A549 treated with AZD9567 at 1 μM for 4 hours (cell line): ENCODE results near the gene MAP4K2. TPM values are rescaled to one million over a fixed set of nuclear protein-coding genes. Genes with fewer than 3 reads are reported as not detected.

Experiments used
- total RNA-seq: library from RNA; stranded (reverse); fragments of 200-300 nt; extraction: Qiagen RNA extraction; gene quantifications from 5 replicates; pipeline ENCODE4 v1.2.3, GENCODE V29; 2022; ENCODE audit not compliant: insufficient read depth

Gene MAP4K2
- total RNA-seq: 5.6 to 9.3 TPM (median 7.9 TPM) in 5 replicates

DNA sequence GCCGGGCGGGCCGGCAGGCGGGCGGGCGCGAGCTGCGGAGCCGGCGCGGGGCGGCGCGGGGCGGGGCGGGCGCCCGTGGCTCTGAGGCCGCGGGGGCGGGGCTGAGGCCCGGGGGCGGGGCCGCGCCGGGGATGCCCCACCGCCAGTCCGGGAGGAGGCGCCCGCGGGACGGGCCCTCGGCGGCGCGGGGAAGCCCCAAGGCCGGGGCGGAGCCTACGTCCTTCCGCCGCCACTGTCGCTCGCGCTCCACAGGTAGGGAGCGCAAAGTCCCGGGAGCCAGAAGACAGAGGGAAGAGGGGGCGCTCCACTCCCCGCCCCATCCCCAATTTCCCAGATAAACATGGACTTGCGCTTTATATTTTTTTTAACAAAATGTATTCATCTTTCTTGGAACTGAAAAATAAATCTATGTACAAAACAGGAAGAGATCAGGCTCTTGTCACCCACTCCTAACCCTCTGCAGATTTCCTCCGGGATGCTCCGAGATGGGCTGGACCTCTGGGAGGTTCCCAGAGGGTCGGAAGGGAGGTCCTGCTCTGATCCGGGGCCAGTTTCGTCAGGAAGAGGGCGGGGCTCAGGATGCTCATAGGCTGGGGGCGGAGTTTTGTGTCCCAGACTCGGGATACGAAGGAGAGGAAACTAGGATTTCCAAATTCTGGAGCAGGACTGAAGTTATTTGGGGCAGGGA lies at the start of gene MAP4K2:
Gene MAP4K2 (minus strand): TSS at position 57 of the 688 bp plus-strand sequence. CDS start 65 bp downstream, outside the sequence.

DNA sequence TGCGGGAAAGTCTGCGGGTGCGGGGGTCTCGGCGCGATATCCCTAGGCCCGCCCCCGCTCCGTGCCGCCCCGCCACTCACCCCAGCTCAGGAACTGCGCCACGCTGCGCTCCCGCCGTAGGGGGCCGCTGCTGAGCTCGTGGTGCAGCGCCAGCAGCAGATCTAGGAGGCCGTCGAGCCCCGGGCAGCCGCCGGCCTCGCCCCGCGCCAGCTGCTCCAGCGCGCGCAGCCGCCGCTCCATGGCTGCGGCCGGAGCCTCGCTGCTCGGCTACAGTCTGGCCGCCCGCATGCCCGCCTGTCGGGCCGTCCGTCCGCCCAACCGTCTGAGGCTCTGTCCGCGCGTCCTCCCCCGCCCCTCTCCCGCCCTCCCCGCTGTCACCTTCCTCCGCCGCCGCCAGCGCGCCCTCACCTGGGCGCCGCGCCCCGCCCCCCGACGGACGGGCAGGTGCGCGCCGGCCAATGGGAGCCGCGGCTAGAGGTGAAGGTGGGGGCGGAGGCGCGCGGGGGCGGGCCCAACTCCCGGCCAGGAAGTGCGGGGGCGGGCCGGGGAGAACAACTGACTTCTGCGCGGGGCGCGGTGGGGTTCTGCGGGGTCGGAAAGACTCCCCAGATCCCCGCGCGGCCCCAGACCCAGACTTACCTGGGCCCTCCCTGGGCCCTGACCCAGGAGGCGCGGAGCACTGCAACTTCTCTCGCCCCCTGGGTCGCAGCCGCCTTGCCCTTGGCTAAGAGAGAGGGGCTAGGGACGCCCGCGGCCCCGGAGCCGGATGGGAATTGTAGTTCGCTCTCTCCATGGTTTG lies 41.5 kb upstream of the MAP4K2 start, which contains the start of gene CDC42BPG:
Gene CDC42BPG (minus strand): TSS at position 324 of the 799 bp plus-strand sequence. CDS start 84 bp downstream, at position 240.

DNA sequence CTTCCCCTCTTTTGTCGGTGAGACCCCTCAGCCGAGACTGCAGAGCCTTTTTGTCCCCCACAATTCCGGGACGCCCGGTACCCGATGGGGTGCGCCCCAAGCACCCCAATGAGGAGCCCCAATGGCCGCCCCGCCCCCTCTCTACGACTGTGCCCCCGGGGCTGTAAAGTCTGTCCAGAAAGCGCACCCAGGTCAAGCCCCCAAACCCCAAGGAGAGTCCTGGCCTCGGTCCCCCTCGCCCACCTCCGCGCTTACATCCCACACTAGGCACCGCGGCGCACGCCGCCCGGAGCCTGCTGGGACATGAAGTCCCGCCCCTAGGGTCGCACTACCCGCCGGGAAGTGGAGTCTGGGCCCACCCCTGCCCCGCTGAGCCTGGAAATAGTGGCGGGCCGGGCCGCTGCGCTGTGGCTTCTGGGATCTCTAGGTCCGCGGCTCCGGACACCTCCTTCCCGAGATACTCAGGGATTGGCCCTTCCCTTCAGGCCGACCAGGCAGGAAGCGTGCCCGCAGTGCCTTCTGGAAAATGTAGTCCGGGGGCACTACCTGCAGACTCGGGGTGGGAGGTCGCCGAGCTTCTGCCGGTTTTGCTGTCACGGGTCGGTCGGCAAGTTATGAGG lies 7.4 kb upstream of the MAP4K2 start, which contains the start of gene MEN1:
Gene MEN1 (minus strand): TSS at position 281 of the 620 bp plus-strand sequence. CDS start 442 bp downstream, outside the sequence.

GRCh38 chr11:64778473-64779298 lies 24.3 kb downstream of the MAP4K2 start, which contains the start of gene SF1:
TSS of gene SF1 (minus strand) at chr11:64778542. CDS start at chr11:64778392, 150 bp downstream.

DNA sequence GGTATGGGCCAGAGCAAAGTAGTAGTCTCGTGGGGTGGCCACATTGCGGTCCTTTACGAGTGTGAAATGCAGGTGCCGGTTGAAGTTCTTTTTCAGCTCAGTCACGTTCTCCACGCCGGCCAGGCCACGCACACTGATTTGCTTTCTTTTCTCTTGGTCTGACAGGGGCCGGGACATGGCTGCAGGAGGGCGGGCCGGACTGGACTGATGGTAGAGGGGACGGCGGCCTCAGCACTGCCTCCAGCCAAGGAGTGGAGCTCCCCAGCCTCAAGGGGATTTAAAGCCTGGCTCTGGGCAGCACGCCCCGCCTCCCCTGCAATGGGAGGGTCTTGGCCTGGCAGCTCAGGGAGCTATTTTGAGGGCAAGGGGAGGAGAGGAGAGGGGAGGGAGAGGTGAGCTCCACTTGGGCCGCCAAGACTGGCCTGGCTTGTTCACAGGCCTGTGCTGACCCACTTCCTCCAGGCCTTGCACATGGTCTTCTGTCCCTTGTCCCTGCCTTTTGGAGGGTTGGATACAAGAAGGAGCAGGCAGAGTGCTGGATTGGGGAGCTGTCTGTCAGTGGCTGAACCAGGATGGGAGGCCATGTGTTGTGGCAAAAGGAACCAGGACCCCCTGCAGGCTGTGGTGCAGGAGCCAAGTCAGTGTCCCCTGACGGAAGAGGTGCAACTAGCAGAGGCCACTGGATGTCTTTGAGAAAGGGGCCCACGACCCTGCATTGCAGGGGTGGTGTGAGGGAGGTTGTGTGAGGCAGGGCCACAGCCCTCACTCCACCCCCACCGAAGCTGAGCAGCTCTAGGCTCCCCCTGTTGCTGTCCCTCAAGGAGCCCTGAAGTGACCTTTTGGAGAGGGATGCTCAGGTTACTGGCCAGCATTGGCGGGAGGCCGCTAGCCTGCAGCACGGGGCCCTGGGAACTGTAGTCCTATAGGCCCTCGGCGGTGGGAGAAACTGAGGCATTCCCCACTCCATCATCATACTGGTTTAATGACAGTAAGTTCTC lies 43.0 kb downstream of the MAP4K2 start, which contains the start of gene PYGM:
Gene PYGM (minus strand): TSS at position 253 of the 998 bp plus-strand sequence. CDS start 76 bp downstream, at position 177.

GRCh38 chr11:64743591-64744543 lies 59.1 kb downstream of the MAP4K2 start, which contains the start of gene RASGRP2:
TSS of gene RASGRP2 (minus strand) at chr11:64744142. CDS start at chr11:64742866, 1,276 bp downstream.

Other genes with a start within 250 kb of the MAP4K2 start
- 0.06 to 0.15 TPM (median 0.09 TPM) in 4 of 5 replicates, not detected in the other for gene SLC22A11, start 247.3 kb downstream of the MAP4K2 start, total RNA-seq
- not detected in 5 replicates for gene SLC22A12, start 212.0 kb downstream of the MAP4K2 start, total RNA-seq
- gene NRXN2, start 80.0 kb downstream of the MAP4K2 start, total RNA-seq: 0.17 to 0.39 TPM (median 0.30 TPM) in 4 of 5 replicates, not detected in the other
- gene RASGRP2, start 59.1 kb downstream of the MAP4K2 start, total RNA-seq: 0.87 to 2.1 TPM (median 1.5 TPM) in 4 of 5 replicates, not detected in the other
- 0.24 to 0.65 TPM (median 0.41 TPM) in 4 of 5 replicates, not detected in the other for gene PYGM, start 43.2 kb downstream of the MAP4K2 start, total RNA-seq
- gene SF1, start 24.7 kb downstream of the MAP4K2 start, total RNA-seq: 150 to 269 TPM (median 165 TPM) in 5 replicates
- 36.7 to 42.8 TPM (median 41.1 TPM) in 5 replicates for gene MEN1, start 7.3 kb upstream of the MAP4K2 start, total RNA-seq
- 0.66 to 1.3 TPM (median 1.2 TPM) in 5 replicates for gene CDC42BPG, start 41.4 kb upstream of the MAP4K2 start, total RNA-seq
- 91.2 to 130 TPM (median 114 TPM) in 5 replicates for gene EHD1, start 75.4 kb upstream of the MAP4K2 start, total RNA-seq
- 8.4 to 25.0 TPM (median 22.0 TPM) in 5 replicates for gene ATG2A, start 114.0 kb upstream of the MAP4K2 start, total RNA-seq
- gene PPP2R5B, start 121.5 kb upstream of the MAP4K2 start, total RNA-seq: 3.9 to 9.0 TPM (median 4.9 TPM) in 5 replicates
- not detected in 5 replicates for gene GPHA2, start 132.7 kb upstream of the MAP4K2 start, total RNA-seq
- not detected in 5 replicates for gene MAJIN, start 168.9 kb upstream of the MAP4K2 start, total RNA-seq
- 0.32 to 0.72 TPM (median 0.56 TPM) in 4 of 5 replicates, not detected in the other for gene BATF2, start 193.8 kb upstream of the MAP4K2 start, total RNA-seq
- gene ARL2, start 210.9 kb upstream of the MAP4K2 start, total RNA-seq: 178 to 191 TPM (median 184 TPM) in 5 replicates
- gene SNX15, start 224.2 kb upstream of the MAP4K2 start, total RNA-seq: 21.5 to 38.9 TPM (median 23.0 TPM) in 5 replicates
- 28.1 to 60.9 TPM (median 56.5 TPM) in 5 replicates for gene SAC3D1, start 238.0 kb upstream of the MAP4K2 start, total RNA-seq